GM12878 (cell line): ENCODE measurements around the gene EIF1AX. TPM values are rescaled to one million over a fixed set of nuclear protein-coding genes. Genes with fewer than 3 reads are reported as not detected.
A peak's percentile ranks its signal among the peaks of the same experiment; 100 is the strongest.

Experiments
- ASH2L ChIP-seq: fragments of 300-600, 200-600 bp; sonication (generic); IDR thresholded peaks from 2 replicates; pipeline ENCODE4 v1.6.1; 2017; ENCODE audit warnings: low read depth, mild to moderate bottlenecking, borderline replicate concordance
- FOXK2 ChIP-seq: fragments of 450-650 bp; IDR thresholded peaks from 2 replicates; pipeline ENCODE4 v1.6.1; 2017; ENCODE audit warnings: mild to moderate bottlenecking, moderate library complexity
- KLF5 ChIP-seq: fragments of 450-650 bp; IDR thresholded peaks from 2 replicates; pipeline ENCODE4 v1.6.1; 2014; ENCODE audit warnings: mild to moderate bottlenecking; ENCODE audit not compliant: partially characterized antibody
- MEF2A ChIP-seq: IDR thresholded peaks from 2 replicates; pipeline ENCODE4 v1.6.1; 2011; ENCODE audit warnings: low read depth, mild to moderate bottlenecking, low read length, moderate library complexity; ENCODE audit not compliant: insufficient read depth
- polyA plus RNA-seq, 11 experiments: library from polyadenylated mRNA; depleted of rRNA in 4 of 11; unstranded in 6 of 11; stranded (reverse) in 5 of 11; fragments of >200 nt; fragmentation: Nextera tagmentation in 4 of 11; fragmentation: Illumina TruSeq in 1 of 11; extraction: Ambion mirVana in 4 of 11; extraction: Trizol in 1 of 11; gene quantifications; 1 replicate in 1 of 11; 2 replicates in 10 of 11; pipeline versions ENCODE4 v1.2.1 to v1.2.3, GENCODE V29; 2011 to 2016; ENCODE audit warnings: inconsistent platforms in 2 of 11, missing spikeins in 2 of 11, low read depth in 1 of 11
- small RNA-seq: library from RNA; depleted of rRNA; stranded (forward); fragments of <200 nt; gene quantifications from one replicate; pipeline ENCODE3, GENCODE V24; 2014
- total RNA-seq, 4 experiments: library from RNA; depleted of rRNA in 3 of 4; stranded (reverse); fragments of >200 nt in 3 of 4; fragmentation: Illumina TruSeq in 1 of 4; extraction: Trizol in 1 of 4; gene quantifications; 2 replicates each; pipeline versions ENCODE4 v1.2.1 to v1.2.3, GENCODE V29; 2013 to 2021
- TF ChIP-seq, protein P1 (sequence below): IDR thresholded peaks from 2 replicates; pipeline ENCODE4 v1.6.1; 2011; ENCODE audit warnings: borderline replicate concordance, low read depth, mild to moderate bottlenecking, moderate library complexity, low read length; ENCODE audit not compliant: insufficient read depth, poor library complexity, severe bottlenecking

Gene EIF1AX
- total and polyA plus RNA-seq, 10 of the 15 experiments (the other 5 are each of a cell fraction or from before 2014, with no cell fraction given): 51.2 to 251 (median 86.6) TPM

DNA sequence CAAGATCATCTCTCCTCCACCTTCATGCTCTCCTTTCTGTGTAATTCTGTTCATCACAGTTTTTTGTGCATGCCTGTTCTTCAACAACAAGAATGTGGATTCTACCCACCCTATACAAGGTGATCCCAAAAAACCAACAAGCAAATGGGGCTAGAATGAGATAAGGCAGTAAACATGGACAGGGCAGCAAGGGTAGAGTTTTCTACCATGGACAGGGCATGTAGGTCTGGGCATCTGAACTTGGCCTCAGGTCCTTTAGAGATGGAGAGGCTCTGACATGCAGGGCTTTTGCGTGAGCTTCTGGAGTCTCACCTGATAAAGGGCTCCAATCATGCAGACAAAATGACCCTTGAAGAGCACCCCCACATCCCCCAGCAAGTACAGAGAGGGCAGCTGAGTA is 61.4 kb downstream of the EIF1AX start (continued):
- TF ChIP-seq ASH2L (no peak), FOXK2 (no peak), MEF2A (no peak), KLF5 (no peak)
- TF ChIP-seq, protein P1, sequence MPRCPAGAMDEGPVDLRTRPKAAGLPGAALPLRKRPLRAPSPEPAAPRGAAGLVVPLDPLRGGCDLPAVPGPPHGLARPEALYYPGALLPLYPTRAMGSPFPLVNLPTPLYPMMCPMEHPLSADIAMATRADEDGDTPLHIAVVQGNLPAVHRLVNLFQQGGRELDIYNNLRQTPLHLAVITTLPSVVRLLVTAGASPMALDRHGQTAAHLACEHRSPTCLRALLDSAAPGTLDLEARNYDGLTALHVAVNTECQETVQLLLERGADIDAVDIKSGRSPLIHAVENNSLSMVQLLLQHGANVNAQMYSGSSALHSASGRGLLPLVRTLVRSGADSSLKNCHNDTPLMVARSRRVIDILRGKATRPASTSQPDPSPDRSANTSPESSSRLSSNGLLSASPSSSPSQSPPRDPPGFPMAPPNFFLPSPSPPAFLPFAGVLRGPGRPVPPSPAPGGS: no peak
- TF ChIP-seq, all 136 proteins: peak for 0

Small RNAs within 50 kb of the gene (small RNA-seq; reads per million reads assigned to genes)
- gene RF00493: 23.0 reads per million, percentile 97 among the genes with 10 or more reads in this experiment
- not detected for gene RF00494

Other genes starting within 250 kb of the EIF1AX start
- gene BCLAF3, start 150.8 kb downstream of the EIF1AX start, total RNA-seq (2014; rRNA removed): 2.2 and 2.9 TPM in 2 replicates
- gene BCLAF3, start 150.8 kb downstream of the EIF1AX start, total RNA-seq (2014; rRNA removed; fragmentation: Illumina TruSeq; extraction: Trizol): 3.8 and 4.4 TPM in 2 replicates
- gene BCLAF3, start 150.8 kb downstream of the EIF1AX start, total RNA-seq (2021): 3.6 and 3.9 TPM in 2 replicates
- 3.2 and 5.1 TPM in 2 replicates for gene BCLAF3, start 150.8 kb downstream of the EIF1AX start, polyA plus RNA-seq (2011; rRNA removed)
- 3.6 and 5.1 TPM in 2 replicates for gene BCLAF3, start 150.8 kb downstream of the EIF1AX start, polyA plus RNA-seq (2014; fragmentation: Illumina TruSeq; extraction: Trizol)
- 1 to 10 TPM; 1.1 to 1.5 TPM for gene BCLAF3, start 150.8 kb downstream of the EIF1AX start, polyA plus RNA-seq (2014; fragmentation: Nextera tagmentation; extraction: Ambion mirVana)
- gene BCLAF3, start 150.8 kb downstream of the EIF1AX start, polyA plus RNA-seq (2014; rRNA removed): 2.9 TPM in 2 replicates
- 1 to 10 TPM in 1 of 2 experiments, under 1 TPM in 1; 0.74 to 1.4 TPM for gene BCLAF3, start 150.8 kb downstream of the EIF1AX start, polyA plus RNA-seq (2016; fragmentation: Nextera tagmentation; extraction: Ambion mirVana)
- gene MAP7D2, start 24.9 kb downstream of the EIF1AX start, total RNA-seq (2014; rRNA removed): 0.06 and 0.27 TPM in 2 replicates
- gene MAP7D2, start 24.9 kb downstream of the EIF1AX start, total RNA-seq (2014; rRNA removed; fragmentation: Illumina TruSeq; extraction: Trizol): 0.23 and 0.54 TPM in 2 replicates
- gene MAP7D2, start 24.9 kb downstream of the EIF1AX start, total RNA-seq (2021): 0.13 and 0.19 TPM in 2 replicates
- 18.4 and 26.1 TPM in 2 replicates for gene MAP7D2, start 24.9 kb downstream of the EIF1AX start, polyA plus RNA-seq (2011; rRNA removed)
- gene MAP7D2, start 24.9 kb downstream of the EIF1AX start, polyA plus RNA-seq (2014; fragmentation: Illumina TruSeq; extraction: Trizol): 0.25 and 0.33 TPM in 2 replicates
- gene MAP7D2, start 24.9 kb downstream of the EIF1AX start, polyA plus RNA-seq (2014; fragmentation: Nextera tagmentation; extraction: Ambion mirVana): under 1 TPM; 0.16 to 0.27 TPM
- 0.19 and 0.61 TPM in 2 replicates for gene MAP7D2, start 24.9 kb downstream of the EIF1AX start, polyA plus RNA-seq (2014; rRNA removed)
- under 1 TPM; 0.16 to 0.25 TPM for gene MAP7D2, start 24.9 kb downstream of the EIF1AX start, polyA plus RNA-seq (2016; fragmentation: Nextera tagmentation; extraction: Ambion mirVana)
- gene RPS6KA3, start 125.1 kb upstream of the EIF1AX start, total RNA-seq (2014; rRNA removed): 15.9 and 17.8 TPM in 2 replicates
- 19.6 and 19.9 TPM in 2 replicates for gene RPS6KA3, start 125.1 kb upstream of the EIF1AX start, total RNA-seq (2014; rRNA removed; fragmentation: Illumina TruSeq; extraction: Trizol)
- 17.7 and 20.9 TPM in 2 replicates for gene RPS6KA3, start 125.1 kb upstream of the EIF1AX start, total RNA-seq (2021)
- 35.6 and 50.8 TPM in 2 replicates for gene RPS6KA3, start 125.1 kb upstream of the EIF1AX start, polyA plus RNA-seq (2011; rRNA removed)
- gene RPS6KA3, start 125.1 kb upstream of the EIF1AX start, polyA plus RNA-seq (2014; fragmentation: Illumina TruSeq; extraction: Trizol): 20.3 and 26.7 TPM in 2 replicates
- gene RPS6KA3, start 125.1 kb upstream of the EIF1AX start, polyA plus RNA-seq (2014; fragmentation: Nextera tagmentation; extraction: Ambion mirVana): 1 to 10 TPM; 5.2 to 9.1 TPM
- 12.6 and 15.7 TPM in 2 replicates for gene RPS6KA3, start 125.1 kb upstream of the EIF1AX start, polyA plus RNA-seq (2014; rRNA removed)
- gene RPS6KA3, start 125.1 kb upstream of the EIF1AX start, polyA plus RNA-seq (2016; fragmentation: Nextera tagmentation; extraction: Ambion mirVana): 1 to 10 TPM; 2.8 to 3.1 TPM